Thyroid gland (tissue), 4 donors: ENCODE results near the gene BSN. TPM values are rescaled to one million over a fixed set of nuclear protein-coding genes. Genes with fewer than 3 reads are reported as not detected.

Experiments
- DNase-seq, 2 donors: peaks; one replicate each; pipeline ENCODE4 v3.0.0-alpha.2; 2019
- H3K27ac ChIP-seq, 3 donors: fragments of 200-600 bp; sonication (generic); 1 replicate in 2 of 3; 2 replicates in 1 of 3; pipeline ENCODE4 v1.5.1; 2016 to 2019; ENCODE audit warnings: mild to moderate bottlenecking in 1 of 3, moderate library complexity in 1 of 3
- H3K27me3 ChIP-seq: fragments of 200-600 bp; sonication (generic); one replicate; pipeline ENCODE4 v1.5.1; 2019
- H3K36me3 ChIP-seq, 2 donors: fragments of 200-600 bp; sonication (generic); one replicate each; pipeline ENCODE4 v1.5.1; 2016 to 2019
- H3K4me1 ChIP-seq, 2 donors: fragments of 200-600 bp; sonication (generic); one replicate each; pipeline ENCODE4 v1.5.1; 2017 to 2019
- H3K4me3 ChIP-seq, 3 donors: fragments of 200-600 bp; sonication (generic); replicated peaks in 1 of 3; 1 replicate in 2 of 3; 2 replicates in 1 of 3; pipeline ENCODE4 v1.5.1; 2016; ENCODE audit warnings: mild to moderate bottlenecking in 1 of 3
- H3K9me3 ChIP-seq: fragments of 200-600 bp; sonication (generic); one replicate; pipeline ENCODE4 v1.5.1; 2017
- POLR2A ChIP-seq, 2 donors: fragments of 450-650 bp; IDR thresholded peaks; one replicate each; pipeline ENCODE4 v1.6.1; 2017; ENCODE audit warnings: antibody characterized with exemption in 2 of 2, mild to moderate bottlenecking in 2 of 2, moderate library complexity in 1 of 2
- WGBS, 2 donors: methylation state at CpG; one replicate each; pipeline ENCODE4 v1.1.5; 2017; 5-methylcytosine and 5-hydroxymethylcytosine counted together
- intact Hi-C: fragments of 100-400 bp; cut with DNase I; formaldehyde crosslinking; loops from one replicate; pipeline ENCODE4 v1.15.1; 2023
- total RNA-seq, 4 donors: library from RNA; depleted of rRNA; stranded (reverse); fragments of >200 nt; gene quantifications; one replicate each; pipeline ENCODE4 v1.2.3, GENCODE V29; 2016
- TF ChIP-seq, protein P1 (sequence below), 6 experiments: fragments of 200-600 bp in 3 of 6; fragments of 450-650 bp in 3 of 6; sonication (generic) in 3 of 6; IDR thresholded peaks; one replicate each; pipeline ENCODE4 v1.5.1; 2016 to 2019; ENCODE audit warnings: antibody characterized with exemption in 6 of 6, mild to moderate bottlenecking in 2 of 6, inconsistent platforms in 1 of 6, moderate library complexity in 1 of 6

The BSN gene
- total RNA-seq, 4 donors from 2014 or later: 0.56 to 1.8 (median 0.99) TPM

DNA sequence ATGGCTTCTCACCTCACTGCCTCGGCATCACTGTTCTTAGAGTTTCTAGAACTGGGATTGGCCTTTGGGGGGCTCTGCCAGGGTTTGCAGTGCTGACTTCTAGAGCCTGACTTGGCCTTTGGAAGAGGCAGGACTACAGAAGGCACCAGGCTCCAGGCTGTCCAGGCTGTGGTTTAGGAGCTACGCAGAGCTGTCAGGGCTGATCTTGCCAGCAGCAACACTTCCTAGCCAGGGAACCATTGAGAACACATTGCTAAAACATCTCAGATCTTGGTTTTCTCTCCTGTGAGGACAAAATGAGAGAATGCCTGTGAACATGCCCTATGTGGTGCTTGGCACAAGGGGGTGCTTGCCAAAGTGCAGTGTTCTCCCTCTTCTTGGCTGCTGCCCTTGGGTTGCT lies 85.3 kb downstream of the BSN start:
- 76 to 100% methylated on average over 2 of the region's 2 CpGs for WGBS, 2 donors
- H3K4me3 ChIP-seq: no peak overlapping the region
- H3K27ac ChIP-seq: no peak overlapping the region
- intact Hi-C loops: no loop called here
- no peaks in the 10 kb centered on the region for H3K9me3 ChIP-seq
- DNase-seq: no peak
- H3K27me3 ChIP-seq: no peaks in the 10 kb centered on the region
- no peaks in the 10 kb centered on the region for H3K36me3 ChIP-seq
- H3K4me1 ChIP-seq: no peaks in the 10 kb centered on the region
- no peak for TF ChIP-seq POLR2A (IDR thresholded peaks at IDR 0.05)
- TF ChIP-seq, protein P1, sequence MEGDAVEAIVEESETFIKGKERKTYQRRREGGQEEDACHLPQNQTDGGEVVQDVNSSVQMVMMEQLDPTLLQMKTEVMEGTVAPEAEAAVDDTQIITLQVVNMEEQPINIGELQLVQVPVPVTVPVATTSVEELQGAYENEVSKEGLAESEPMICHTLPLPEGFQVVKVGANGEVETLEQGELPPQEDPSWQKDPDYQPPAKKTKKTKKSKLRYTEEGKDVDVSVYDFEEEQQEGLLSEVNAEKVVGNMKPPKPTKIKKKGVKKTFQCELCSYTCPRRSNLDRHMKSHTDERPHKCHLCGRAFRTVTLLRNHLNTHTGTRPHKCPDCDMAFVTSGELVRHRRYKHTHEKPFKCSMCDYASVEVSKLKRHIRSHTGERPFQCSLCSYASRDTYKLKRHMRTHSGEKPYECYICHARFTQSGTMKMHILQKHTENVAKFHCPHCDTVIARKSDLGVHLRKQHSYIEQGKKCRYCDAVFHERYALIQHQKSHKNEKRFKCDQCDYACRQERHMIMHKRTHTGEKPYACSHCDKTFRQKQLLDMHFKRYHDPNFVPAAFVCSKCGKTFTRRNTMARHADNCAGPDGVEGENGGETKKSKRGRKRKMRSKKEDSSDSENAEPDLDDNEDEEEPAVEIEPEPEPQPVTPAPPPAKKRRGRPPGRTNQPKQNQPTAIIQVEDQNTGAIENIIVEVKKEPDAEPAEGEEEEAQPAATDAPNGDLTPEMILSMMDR (IDR thresholded peaks at IDR 0.05): no peak

DNA sequence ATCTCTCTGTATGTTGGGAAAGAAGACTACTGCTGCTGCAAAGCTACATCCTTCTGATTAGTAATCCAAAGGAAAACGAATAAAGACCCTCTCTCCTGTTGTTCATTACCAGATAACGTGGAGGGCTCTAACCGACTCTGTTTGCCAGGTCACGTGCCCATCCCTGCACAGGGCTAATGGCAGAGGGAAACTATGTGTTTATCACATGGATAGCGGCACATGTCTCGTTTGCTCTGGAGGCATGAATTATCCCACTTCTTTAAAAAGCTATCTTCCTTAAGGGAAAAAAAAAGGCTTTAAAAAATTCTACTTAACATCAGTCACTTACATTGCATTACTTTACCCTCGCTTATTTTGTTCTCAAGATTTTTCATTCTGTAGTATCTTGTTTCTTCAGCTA lies 87.0 kb downstream of the BSN start:
- no peak for TF ChIP-seq POLR2A (IDR thresholded peaks at IDR 0.05)
- TF ChIP-seq, protein P1 (IDR thresholded peaks at IDR 0.05): no peak
- Histone ChIP-seq H3K4me3 (no peak overlapping the region), H3K9me3 (no peaks in the 10 kb centered on the region), H3K4me1 (no peaks in the 10 kb centered on the region), H3K36me3 (no peaks in the 10 kb centered on the region), H3K27ac (no peak overlapping the region), H3K27me3 (no peaks in the 10 kb centered on the region)
- intact Hi-C loops: no loop called here
- WGBS, 2 donors: 73 to 87% methylated on average over 7 of the region's 7 CpGs
- DNase-seq: no peak

- DNase-seq: no peak
- intact Hi-C loops: no loop called here
- 89 to 92% methylated on average over 6 to 7 of the region's 14 CpGs for WGBS, 2 donors
- Histone ChIP-seq H3K9me3 (no peaks in the 10 kb centered on the region), H3K27ac (no peak overlapping the region), H3K4me3 (no peak overlapping the region), H3K4me1 (no peaks in the 10 kb centered on the region), H3K27me3 (no peaks in the 10 kb centered on the region), H3K36me3 (no peaks in the 10 kb centered on the region)
- no peak for TF ChIP-seq POLR2A (IDR thresholded peaks at IDR 0.05)
- TF ChIP-seq, protein P1 (IDR thresholded peaks at IDR 0.05): no peak
Observed at GRCh38 chr3:49641921-49642707, 87.8 kb downstream of the BSN start.

DNA sequence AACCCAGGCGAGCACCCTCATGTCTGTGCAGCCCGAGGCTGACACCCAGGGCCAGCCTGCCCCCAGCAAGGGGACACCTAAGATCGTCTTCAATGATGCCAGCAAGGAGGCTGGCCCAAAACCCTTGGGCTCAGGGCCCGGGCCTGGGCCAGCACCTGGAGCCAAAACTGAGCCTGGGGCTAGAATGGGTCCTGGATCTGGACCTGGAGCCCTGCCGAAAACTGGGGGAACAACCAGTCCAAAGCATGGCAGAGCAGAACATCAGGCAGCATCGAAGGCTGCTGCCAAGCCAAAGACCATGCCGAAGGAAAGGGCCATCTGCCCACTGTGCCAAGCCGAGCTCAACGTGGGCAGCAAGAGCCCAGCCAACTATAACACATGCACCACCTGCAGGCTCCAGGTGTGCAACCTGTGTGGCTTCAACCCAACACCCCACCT lies 88.5 kb downstream of the BSN start:
- Histone ChIP-seq H3K36me3 (no peaks in the 10 kb centered on the region), H3K27ac (no peak overlapping the region), H3K4me1 (peaks cover 0 to 3% of the 10 kb centered on the region in 2 donors), H3K9me3 (no peaks in the 10 kb centered on the region), H3K4me3 (no peak overlapping the region), H3K27me3 (no peaks in the 10 kb centered on the region)
- intact Hi-C loops: no loop called here
- TF ChIP-seq, protein P1 (IDR thresholded peaks at IDR 0.05): no peak
- no peak for TF ChIP-seq POLR2A (IDR thresholded peaks at IDR 0.05)
- no peak for DNase-seq
- 89 to 91% methylated on average over 6 to 9 of the region's 9 CpGs for WGBS, 2 donors

GRCh38 chr3:49644684-49645083 lies 90.4 kb downstream of the BSN start:
- 80 to 86% methylated on average over 8 of the region's 8 CpGs for WGBS, 2 donors
- no peak overlapping the region for H3K4me3 ChIP-seq
- H3K36me3 ChIP-seq: no peaks in the 10 kb centered on the region
- intact Hi-C loops: no loop called here
- peaks cover 0 to 11% of the 10 kb centered on the region in 2 donors for H3K4me1 ChIP-seq
- no peak for TF ChIP-seq POLR2A (IDR thresholded peaks at IDR 0.05)
- TF ChIP-seq, protein P1 (IDR thresholded peaks at IDR 0.05): no peak
- DNase-seq: no peak
- no peaks in the 10 kb centered on the region for H3K27me3 ChIP-seq
- H3K9me3 ChIP-seq: no peaks in the 10 kb centered on the region
- H3K27ac ChIP-seq: no peak overlapping the region
